H9 (cell line): ENCODE data around the gene NOS3. TPM values are rescaled to one million over a fixed set of nuclear protein-coding genes. Genes with fewer than 3 reads are reported as not detected.

ENCODE experiments used
- DNase-seq: peaks from one replicate; pipeline ENCODE4 v3.0.0-alpha.2; 2017
- H2AFZ ChIP-seq: one replicate; pipeline ENCODE4 v1.6.1; 2013; ENCODE audit warnings: mild to moderate bottlenecking, low read length, control low read depth, moderate library complexity
- H2AK5ac ChIP-seq: 2 replicates; pipeline ENCODE4 v1.6.1; 2013; ENCODE audit warnings: low read length, control low read depth, mixed read lengths; ENCODE audit not compliant: insufficient read length
- H2BK120ac ChIP-seq: one replicate; pipeline ENCODE4 v1.6.1; 2013; ENCODE audit warnings: low read depth, mild to moderate bottlenecking, low read length, control low read depth, inconsistent platforms; ENCODE audit not compliant: poor library complexity, severe bottlenecking
- H2BK12ac ChIP-seq: 2 replicates; pipeline ENCODE4 v1.6.1; 2013; ENCODE audit warnings: low read length, control low read depth, mixed read lengths, low read depth; ENCODE audit not compliant: insufficient read length
- H2BK15ac ChIP-seq: 2 replicates; pipeline ENCODE4 v1.6.1; 2013; ENCODE audit warnings: low read depth, low read length, control low read depth
- H2BK20ac ChIP-seq: one replicate; pipeline ENCODE4 v1.6.1; 2013; ENCODE audit warnings: low read depth, mild to moderate bottlenecking, low read length, control low read depth, inconsistent platforms; ENCODE audit not compliant: poor library complexity, severe bottlenecking
- H2BK5ac ChIP-seq: 2 replicates; pipeline ENCODE4 v1.6.1; 2013; ENCODE audit warnings: low read length, control low read depth, mixed read lengths; ENCODE audit not compliant: insufficient read length
- H3K14ac ChIP-seq: 2 replicates; pipeline ENCODE4 v1.6.1; 2013; ENCODE audit warnings: low read length, control low read depth; ENCODE audit not compliant: insufficient read depth
- H3K18ac ChIP-seq: 2 replicates; pipeline ENCODE4 v1.6.1; 2013; ENCODE audit warnings: low read depth, mild to moderate bottlenecking, mixed read lengths, low read length, control low read depth; ENCODE audit not compliant: insufficient read length
- H3K23ac ChIP-seq: 2 replicates; pipeline ENCODE4 v1.6.1; 2013; ENCODE audit warnings: low read length, control low read depth, mixed read lengths, low read depth; ENCODE audit not compliant: insufficient read length
- H3K23me2 ChIP-seq: 2 replicates; pipeline ENCODE4 v1.6.1; 2013; ENCODE audit warnings: low read depth, mild to moderate bottlenecking, mixed read lengths, low read length, control low read depth; ENCODE audit not compliant: insufficient read length, poor library complexity, severe bottlenecking
- H3K27ac ChIP-seq: 2 replicates; pipeline ENCODE4 v1.5.1; 2013; ENCODE audit warnings: low read length, control low read depth, mixed read lengths, low read depth; ENCODE audit not compliant: insufficient read length
- H3K27me3 ChIP-seq: 2 replicates; pipeline ENCODE4 v1.6.1; 2013; ENCODE audit warnings: low read length, control low read depth, inconsistent platforms; ENCODE audit not compliant: insufficient read depth
- H3K4ac ChIP-seq: 2 replicates; pipeline ENCODE4 v1.6.1; 2013; ENCODE audit warnings: low read depth, mild to moderate bottlenecking, control low read depth, inconsistent platforms, low read length, moderate library complexity
- H3K4me1 ChIP-seq: 2 replicates; pipeline ENCODE4 v1.6.1; 2013; ENCODE audit warnings: low read length, control low read depth, inconsistent platforms; ENCODE audit not compliant: insufficient read depth
- H3K4me2 ChIP-seq: 2 replicates; pipeline ENCODE4 v1.6.1; 2013; ENCODE audit warnings: low read length, control low read depth, mixed read lengths; ENCODE audit not compliant: insufficient read length, insufficient read depth
- H3K56ac ChIP-seq: 2 replicates; pipeline ENCODE4 v1.6.1; 2013; ENCODE audit warnings: low read depth, mild to moderate bottlenecking, mixed read lengths, low read length, control low read depth; ENCODE audit not compliant: insufficient read length
- H3K79me1 ChIP-seq: 2 replicates; pipeline ENCODE4 v1.6.1; 2013; ENCODE audit warnings: low read depth, mild to moderate bottlenecking, moderate library complexity, low read length, control low read depth, inconsistent platforms; ENCODE audit not compliant: insufficient read depth, poor library complexity, severe bottlenecking
- H3K79me2 ChIP-seq: 2 replicates; pipeline ENCODE4 v1.6.1; 2013; ENCODE audit warnings: low read length, control low read depth, inconsistent platforms; ENCODE audit not compliant: insufficient read depth
- H3K9ac ChIP-seq: 2 replicates; pipeline ENCODE4 v1.6.1; 2013; ENCODE audit warnings: low read length, control low read depth, mixed read lengths; ENCODE audit not compliant: insufficient read length; ENCODE audit errors: extremely low read depth
- H3K9me3 ChIP-seq: one replicate; pipeline ENCODE4 v1.6.1; 2013; ENCODE audit warnings: low read depth, low read length, inconsistent platforms; ENCODE audit not compliant: control insufficient read depth
- H3T11ph ChIP-seq: one replicate; pipeline ENCODE4 v1.6.1; 2013; ENCODE audit warnings: mild to moderate bottlenecking, low read length, control low read depth, inconsistent platforms
- H4K20me1 ChIP-seq: one replicate; pipeline ENCODE4 v1.6.1; 2013; ENCODE audit not compliant: control insufficient read depth, insufficient read length, insufficient read depth
- H4K5ac ChIP-seq: 2 replicates; pipeline ENCODE4 v1.6.1; 2013; ENCODE audit warnings: low read depth, mild to moderate bottlenecking, mixed read lengths, low read length, control low read depth; ENCODE audit not compliant: insufficient read length
- H4K8ac ChIP-seq: replicated peaks from 2 replicates; pipeline ENCODE4 v1.6.1; 2013; ENCODE audit warnings: low read length, control low read depth, mixed read lengths, low read depth; ENCODE audit not compliant: insufficient read length
- H4K91ac ChIP-seq: 2 replicates; pipeline ENCODE4 v1.6.1; 2013; ENCODE audit warnings: low read depth, mild to moderate bottlenecking, moderate library complexity, mixed read lengths, low read length, control low read depth; ENCODE audit not compliant: insufficient read length
- H3K27ac Mint-ChIP-seq, 3 experiments: 2 replicates in 2 of 3; 3 replicates in 1 of 3; pipeline ENCODE4 v1.8.0; 2020 to 2021; ENCODE audit warnings: mixed read lengths in 3 of 3, mild to moderate bottlenecking in 1 of 3, moderate library complexity in 1 of 3
- H3K27me3 Mint-ChIP-seq: 2 replicates; pipeline ENCODE4 v1.8.0; 2021; ENCODE audit warnings: low read depth, mild to moderate bottlenecking, moderate library complexity, mixed read lengths
- H3K36me3 Mint-ChIP-seq, 3 experiments: 2 replicates in 2 of 3; 3 replicates in 1 of 3; pipeline ENCODE4 v1.8.0; 2020 to 2021; ENCODE audit warnings: low read depth in 3 of 3, mixed read lengths in 3 of 3; ENCODE audit not compliant: insufficient read depth in 1 of 3
- H3K4me1 Mint-ChIP-seq, 2 experiments: 2 replicates each; pipeline ENCODE4 v1.8.0; 2020; ENCODE audit warnings: mixed read lengths in 2 of 2
- H3K4me3 Mint-ChIP-seq, 2 experiments: 2 replicates in 1 of 2; 3 replicates in 1 of 2; pipeline ENCODE4 v1.8.0; 2020 to 2021; ENCODE audit warnings: mild to moderate bottlenecking in 2 of 2, mixed read lengths in 2 of 2, moderate library complexity in 1 of 2
- H3K9me3 Mint-ChIP-seq, 2 experiments: 2 replicates in 1 of 2; 3 replicates in 1 of 2; pipeline ENCODE4 v1.8.0; 2020; ENCODE audit warnings: mild to moderate bottlenecking in 2 of 2, mixed read lengths in 2 of 2, moderate library complexity in 1 of 2
- WGBS: extraction: QIAGEN DNeasy Blood & Tissue Kit; methylation state at CpG from one replicate; pipeline ENCODE4 v1.1.7; 2013; ENCODE audit warnings: missing lambda C conversion rate, low lambda C conversion rate, mixed read lengths; ENCODE audit not compliant: insufficient read length; ENCODE audit errors: extremely low coverage; 5-methylcytosine and 5-hydroxymethylcytosine counted together
- total RNA-seq: library from RNA; stranded (reverse); gene quantifications from 2 replicates; pipeline ENCODE4 v1.2.1, GENCODE V29; 2021
- TF ChIP-seq, protein P1 (sequence below): fragments of 200-600 bp; sonication (generic); conservative IDR thresholded peaks from 3 replicates; pipeline ENCODE4 v1.8.0; 2021; ENCODE audit warnings: antibody characterized with exemption, mild to moderate bottlenecking

Gene NOS3
- total RNA-seq, 1 experiment from 2014 or later, result 4.5 TPM

DNA sequence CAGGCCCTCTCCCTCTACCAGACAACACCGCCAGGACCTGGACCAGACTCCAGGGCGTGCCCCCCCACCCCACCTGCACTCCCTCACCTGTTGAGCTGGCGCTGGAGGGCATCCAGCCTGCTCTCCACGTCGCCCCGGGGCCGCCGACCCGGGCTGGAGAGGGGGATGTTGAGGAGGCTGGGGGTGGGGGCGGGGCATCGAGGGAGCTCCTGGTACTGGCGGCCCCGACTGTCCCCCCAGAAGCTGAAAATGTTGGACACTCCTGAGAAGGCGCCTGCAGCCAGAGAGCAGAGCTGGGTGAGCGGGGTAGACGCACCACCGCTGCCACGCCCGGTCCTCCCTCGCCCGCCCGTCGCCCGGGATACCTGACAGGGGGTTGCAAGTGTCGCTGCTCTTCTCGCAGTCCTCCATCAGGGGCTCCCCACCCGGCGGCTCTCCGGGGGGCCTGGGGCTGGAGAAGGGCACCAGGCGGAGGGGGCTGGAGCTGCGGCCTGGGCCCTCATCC lies 43.5 kb upstream of the NOS3 start:
- H3K4me2 ChIP-seq, result no peak overlapping the region

More for the DNA sequence above, 43.5 kb upstream of the NOS3 start:
- H4K5ac ChIP-seq, result no peak overlapping the region
- no peak overlapping the region for H2BK5ac ChIP-seq
- H3K4me1 ChIP-seq, result no peaks in the 10 kb centered on the region; the same call in 1 of the 2 replicates
- no peak overlapping the region for H2AK5ac ChIP-seq
- H3K23me2 ChIP-seq, result no peaks in the 10 kb centered on the region
- H2BK20ac ChIP-seq, result no peak overlapping the region
- H3K23ac ChIP-seq, result no peak overlapping the region
- H2BK120ac ChIP-seq, result no peak overlapping the region
- TF ChIP-seq, protein P1, sequence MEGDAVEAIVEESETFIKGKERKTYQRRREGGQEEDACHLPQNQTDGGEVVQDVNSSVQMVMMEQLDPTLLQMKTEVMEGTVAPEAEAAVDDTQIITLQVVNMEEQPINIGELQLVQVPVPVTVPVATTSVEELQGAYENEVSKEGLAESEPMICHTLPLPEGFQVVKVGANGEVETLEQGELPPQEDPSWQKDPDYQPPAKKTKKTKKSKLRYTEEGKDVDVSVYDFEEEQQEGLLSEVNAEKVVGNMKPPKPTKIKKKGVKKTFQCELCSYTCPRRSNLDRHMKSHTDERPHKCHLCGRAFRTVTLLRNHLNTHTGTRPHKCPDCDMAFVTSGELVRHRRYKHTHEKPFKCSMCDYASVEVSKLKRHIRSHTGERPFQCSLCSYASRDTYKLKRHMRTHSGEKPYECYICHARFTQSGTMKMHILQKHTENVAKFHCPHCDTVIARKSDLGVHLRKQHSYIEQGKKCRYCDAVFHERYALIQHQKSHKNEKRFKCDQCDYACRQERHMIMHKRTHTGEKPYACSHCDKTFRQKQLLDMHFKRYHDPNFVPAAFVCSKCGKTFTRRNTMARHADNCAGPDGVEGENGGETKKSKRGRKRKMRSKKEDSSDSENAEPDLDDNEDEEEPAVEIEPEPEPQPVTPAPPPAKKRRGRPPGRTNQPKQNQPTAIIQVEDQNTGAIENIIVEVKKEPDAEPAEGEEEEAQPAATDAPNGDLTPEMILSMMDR, result no peak
- no peaks in the 10 kb centered on the region for H3K79me1 ChIP-seq
- no peaks in the 10 kb centered on the region for H3K27me3 ChIP-seq
- H3K9ac ChIP-seq, result no peak overlapping the region
- H4K8ac ChIP-seq, result no peak overlapping the region
- H3K4me3 Mint-ChIP-seq, result no peak overlapping the region
- no CpG with 5 or more reads among the region's 31 CpGs for WGBS
- H3K27ac ChIP-seq, result no peak overlapping the region
- peaks cover 25 to 35% of the 10 kb centered on the region in 2 experiments for H3K4me1 Mint-ChIP-seq
- no peaks in the 10 kb centered on the region; the same call in none of the 2 replicates for H3K27me3 Mint-ChIP-seq
- DNase-seq, result peak; percentile 29
- H3K9me3 ChIP-seq, result no peaks in the 10 kb centered on the region
- no peak overlapping the region for H2BK12ac ChIP-seq
- peaks cover 0 to 8% (median 0%) of the 10 kb centered on the region in 3 experiments; a peak in 2 of 7 replicates for H3K36me3 Mint-ChIP-seq
- H3K9me3 Mint-ChIP-seq, result no peaks in the 10 kb centered on the region; a peak in 1 of 5 replicates
- no peak overlapping the region for H3K4ac ChIP-seq
- no peak overlapping the region for H2AFZ ChIP-seq
- H2BK15ac ChIP-seq, result no peak overlapping the region
- H3K18ac ChIP-seq, result no peak overlapping the region
- H3K27ac Mint-ChIP-seq, result no peak overlapping the region
- no peaks in the 10 kb centered on the region for H3K79me2 ChIP-seq
- H3T11ph ChIP-seq, result no peak overlapping the region
- H3K56ac ChIP-seq, result no peak overlapping the region
- no peak overlapping the region for H4K91ac ChIP-seq
- no peak overlapping the region for H3K14ac ChIP-seq
- H4K20me1 ChIP-seq, result no peaks in the 10 kb centered on the region
